ENCODE measurements around the gene AK2. TPM values are rescaled to one million over a fixed set of nuclear protein-coding genes. Genes with fewer than 3 reads are reported as not detected.

Gene AK2
- polyA plus RNA-seq, 2 of the 4 experiments (the other 2 are of a cell fraction), result 164 to 178 TPM

- TF ChIP-seq EHF (CRISPR knock-in tag; IDR thresholded peaks at IDR 0.05), result no peak
- TF ChIP-seq MAFK (IDR thresholded peaks at IDR 0.05; ENCODE audit: partially characterized antibody), result peak; percentile 24
- ChIA-PET CTCF (interaction anchor here (0.5 to 3.4 kb wide), 5 partner anchors 8 to 442 kb away, joined by 4 to 24 read pairs (median 6); no protein-coding TSS in a partner anchor), POLR2A (interaction anchor here (0.9 to 3.2 kb wide), 7 partner anchors 12 to 59 kb away, joined by 3 to 41 read pairs (median 4); partner anchors contain the start of gene RNF19B)
- no peak for FAIRE-seq
- H3K9me3 ChIP-seq, result no peaks in the 10 kb centered on the region
- H3K4me3 ChIP-seq, result no peak overlapping the region
- ATAC-seq, result peak; percentile 93 to 95
- H3K4me2 ChIP-seq, result peak overlapping the region; percentile 68
- 65% methylated on average over 5 of the region's 7 CpGs for WGBS (ENCODE audit: missing lambda C conversion rate)
- H3K4me1 ChIP-seq, result peaks cover 55% of the 10 kb centered on the region
- peak; percentile 83 to 89 for DNase-seq (ENCODE audit: low read depth in 1 of 2, low spot score in 1 of 2)
- peak overlapping the region; percentile 75 to 89 for H3K27ac ChIP-seq
Observed at GRCh38 chr1:32992489-32993323, 44.0 kb downstream of the AK2 start.

- FAIRE-seq (no peak), ATAC-seq (peak; percentile 8 to 16; a peak in 4 of 6 replicates), DNase-seq (ENCODE audit: low read depth in 1 of 2, low spot score in 1 of 2) (no peak)
- peak overlapping the region; percentile 68 for H3K4me2 ChIP-seq
- POLR2A ChIA-PET, result interaction anchor here (0.9 to 3.2 kb wide), 7 partner anchors 11 to 59 kb away, joined by 3 to 41 read pairs (median 4); partner anchors contain the start of gene RNF19B
- CTCF ChIA-PET, result interaction anchor here (0.5 to 3.4 kb wide), 4 partner anchors 9 to 441 kb away, joined by 4 to 24 read pairs (median 7); no protein-coding TSS in a partner anchor
- WGBS (ENCODE audit: missing lambda C conversion rate), result 64% methylated on average over 8 of the region's 9 CpGs
- H3K4me3 ChIP-seq, result no peak overlapping the region
- H3K9me3 ChIP-seq, result no peaks in the 10 kb centered on the region
- H3K4me1 ChIP-seq, result peaks cover 50% of the 10 kb centered on the region
- TF ChIP-seq CEBPB (IDR thresholded peaks at IDR 0.05) (no peak), HEYL (CRISPR knock-in tag; IDR thresholded peaks at IDR 0.05) (no peak), TFCP2L1 (CRISPR knock-in tag; IDR thresholded peaks at IDR 0.05) (no peak), ESRRA (IDR thresholded peaks at IDR 0.05; ENCODE audit: borderline replicate concordance, low read length) (no peak), EP300 (IDR thresholded peaks at IDR 0.05) (no peak), HDAC2 (IDR thresholded peaks at IDR 0.05) (no peak)
- H3K27ac ChIP-seq, result peak overlapping the region; percentile 75 to 89
Observed at GRCh38 chr1:32991819-32992488, 44.7 kb downstream of the AK2 start.

- ChIA-PET CTCF (interaction anchor here (3.4 kb wide), 1 partner anchor 17 kb away, joined by 24 read pairs; no protein-coding TSS in a partner anchor), POLR2A (interaction anchor here (2.2 to 3.2 kb wide), 2 partner anchors 10 to 27 kb away, joined by 9 to 41 read pairs; partner anchors contain the start of gene RNF19B)
- TF ChIP-seq CBX8 (IDR thresholded peaks at IDR 0.05), result no peak
- TF ChIP-seq FOSL2 (IDR thresholded peaks at IDR 0.05), result no peak
- TF ChIP-seq FOSL2 (CRISPR knock-in tag; IDR thresholded peaks at IDR 0.05), result peak; percentile 28; the same call in 1 of the 2 replicates
- TF ChIP-seq PHF8 (IDR thresholded peaks at IDR 0.05; ENCODE audit: borderline replicate concordance, low read depth), result no peak
- TF ChIP-seq KDM5A (IDR thresholded peaks at IDR 0.05), result no peak
- peaks cover 50% of the 10 kb centered on the region for H3K4me1 ChIP-seq
- no peak overlapping the region for H3K4me3 ChIP-seq
- peak; percentile 38 to 40 for DNase-seq (ENCODE audit: low read depth in 1 of 2, low spot score in 1 of 2)
- 5% methylated on average over 3 of the region's 5 CpGs for WGBS (ENCODE audit: missing lambda C conversion rate)
- peak overlapping the region; percentile 68 for H3K4me2 ChIP-seq
- ATAC-seq, result peak; percentile 48 to 58
- FAIRE-seq, result no peak
- peak overlapping the region; percentile 75 to 89 for H3K27ac ChIP-seq
- no peaks in the 10 kb centered on the region for H3K9me3 ChIP-seq
Observed at GRCh38 chr1:32991386-32991785, 45.3 kb downstream of the AK2 start.

GRCh38 chr1:32990887-32991286, 45.8 kb downstream of the AK2 start:
- Histone ChIP-seq H3K27ac (peak overlapping the region; percentile 75 to 89), H3K9me3 (no peaks in the 10 kb centered on the region), H3K4me2 (peak overlapping the region; percentile 68), H3K4me1 (peaks cover 50% of the 10 kb centered on the region), H3K4me3 (no peak overlapping the region)
- POLR2A ChIA-PET, result no interaction called here
- ATAC-seq (no peak), FAIRE-seq (no peak), DNase-seq (ENCODE audit: low read depth in 1 of 2, low spot score in 1 of 2) (no peak)
- 83% methylated on average over 4 of the region's 5 CpGs for WGBS (ENCODE audit: missing lambda C conversion rate)
- no peak for TF ChIP-seq ZNF302 (CRISPR knock-in tag; IDR thresholded peaks at IDR 0.05)
- no peak for TF ChIP-seq CBX8 (IDR thresholded peaks at IDR 0.05)
- TF ChIP-seq HOXB13 (CRISPR knock-in tag; IDR thresholded peaks at IDR 0.05; ENCODE audit: low read depth), result no peak
- no peak for TF ChIP-seq SREBF2 (IDR thresholded peaks at IDR 0.05)
- TF ChIP-seq EP300 (IDR thresholded peaks at IDR 0.05), result no peak
- TF ChIP-seq HOXA7 (CRISPR knock-in tag; IDR thresholded peaks at IDR 0.05), result no peak
- TF ChIP-seq EHMT2 (IDR thresholded peaks at IDR 0.05; ENCODE audit: low read depth), result no peak
- no peak for TF ChIP-seq RFX5 (IDR thresholded peaks at IDR 0.05)
- no peak for TF ChIP-seq RCOR1 (IDR thresholded peaks at IDR 0.05; ENCODE audit: low read depth, low read length)
- no peak for TF ChIP-seq USF2 (IDR thresholded peaks at IDR 0.05)
- no peak for TF ChIP-seq ZFP36 (IDR thresholded peaks at IDR 0.05; ENCODE audit: borderline replicate concordance, partially characterized antibody)
- TF ChIP-seq MAX (IDR thresholded peaks at IDR 0.05), result no peak
- no peak for TF ChIP-seq ZSCAN20 (CRISPR knock-in tag; IDR thresholded peaks at IDR 0.05)
- TF ChIP-seq MAZ (IDR thresholded peaks at IDR 0.05; ENCODE audit: borderline replicate concordance, low read depth, low read length), result no peak
- TF ChIP-seq CEBPB (IDR thresholded peaks at IDR 0.05), result no peak
- CTCF ChIA-PET, result interaction anchor here (1.1 to 3.4 kb wide), 2 partner anchors 16 to 17 kb away, joined by 3 to 24 read pairs; no protein-coding TSS in a partner anchor

Data from A549 (cell line).